PC-3 (cell line): ENCODE data around the gene MRPS9.

Source experiments
- CTCF ChIP-seq: fragments of 300-600 bp; sonication (generic); conservative IDR thresholded peaks from 2 replicates; pipeline ENCODE4 v1.5.1; 2017; ENCODE audit warnings: antibody characterized with exemption, low read depth, mild to moderate bottlenecking, low read length
- EZH2 ChIP-seq: fragments of 300-600 bp; sonication (generic); IDR thresholded peaks from one replicate; pipeline ENCODE4 v1.6.1; 2017; ENCODE audit warnings: antibody characterized with exemption, mild to moderate bottlenecking, low read length; ENCODE audit not compliant: unreplicated experiment
- EZH2phosphoT487 ChIP-seq: fragments of 300-600 bp; sonication (generic); IDR thresholded peaks from 2 replicates; pipeline ENCODE4 v1.6.1; 2018; ENCODE audit warnings: mild to moderate bottlenecking, antibody characterized with exemption, low read length, borderline replicate concordance

GRCh38 chr2:105034170-105034569, 3.7 kb upstream of the MRPS9 start:
- TF ChIP-seq EZH2phosphoT487: no peak
- TF ChIP-seq CTCF: no peak
- TF ChIP-seq EZH2: no peak
